GM18498 (cell line): ENCODE measurements around the gene AP3D1.
"Not testable (repeated sequence)": the region's sequence is repeated elsewhere in the genome, so short reads cannot be mapped to it uniquely, and the experiment has no call there.

Experiments used
- ATAC-seq: cut with Tn5 transposase; IDR thresholded peaks from one replicate; pipeline ENCODE4 v1.9.1; 2021; ENCODE audit warnings: mild to moderate bottlenecking, moderate library complexity; ENCODE audit not compliant: unreplicated experiment

The AP3D1 gene

GRCh38 chr19:2157452-2157851 lies 6.1 kb upstream of the AP3D1 start:
- ATAC-seq, result no peak

DNA sequence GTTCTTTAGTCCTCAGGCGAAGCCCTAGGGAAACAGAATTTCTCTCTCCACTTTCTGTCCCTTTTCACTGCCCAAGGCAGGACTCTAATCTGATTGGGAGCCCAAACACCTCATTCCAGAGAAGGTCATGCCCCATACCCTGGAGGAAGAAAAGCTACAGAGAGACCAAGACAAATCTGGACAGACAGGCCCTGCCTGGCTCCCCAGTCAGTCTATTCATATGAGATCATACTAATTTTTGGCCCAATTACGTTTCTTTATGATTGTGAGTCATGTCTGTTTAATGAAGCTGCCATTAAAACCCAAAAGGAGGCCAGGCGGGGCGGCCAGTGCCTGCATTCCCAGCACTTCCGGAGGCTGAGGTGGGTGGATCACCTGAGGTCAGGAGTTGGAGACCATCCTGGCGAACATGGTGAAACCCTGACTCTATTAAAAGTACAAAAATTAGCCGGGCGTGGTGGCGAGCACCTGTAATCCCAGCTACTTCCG lies 3.3 kb upstream of the AP3D1 start:
- no peak for ATAC-seq

DNA sequence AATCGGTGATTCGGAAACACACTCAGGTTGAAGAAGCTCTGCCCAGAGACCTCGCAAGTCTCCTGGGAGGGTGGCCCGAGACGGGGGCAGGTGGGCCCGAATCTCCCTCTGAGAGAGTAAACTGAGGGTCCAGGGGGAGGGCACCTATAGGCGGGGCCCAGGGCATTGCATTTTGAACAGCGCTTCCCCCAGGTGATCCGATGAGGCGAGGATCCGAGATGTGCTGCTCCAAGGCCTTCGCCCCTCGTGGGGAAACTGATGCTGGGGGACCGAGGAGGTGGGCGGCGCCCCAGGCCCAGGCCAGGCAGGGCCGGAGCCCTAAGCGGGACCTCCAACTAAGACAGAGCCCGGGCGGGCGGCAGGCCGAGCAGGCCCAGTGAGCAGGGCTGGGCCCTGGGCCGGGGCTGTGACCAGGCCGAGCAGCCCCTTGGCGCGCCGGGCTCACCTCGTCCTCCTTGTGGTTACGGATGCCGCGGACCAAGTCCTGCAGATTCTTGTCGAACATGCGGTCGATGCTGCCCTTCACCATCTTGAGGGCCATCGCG lies 500 bp downstream of the AP3D1 start:
- peak; percentile 9 for ATAC-seq

GRCh38 chr19:2149980-2150793 lies 1.2 kb downstream of the AP3D1 start:
- ATAC-seq, result no peak

DNA sequence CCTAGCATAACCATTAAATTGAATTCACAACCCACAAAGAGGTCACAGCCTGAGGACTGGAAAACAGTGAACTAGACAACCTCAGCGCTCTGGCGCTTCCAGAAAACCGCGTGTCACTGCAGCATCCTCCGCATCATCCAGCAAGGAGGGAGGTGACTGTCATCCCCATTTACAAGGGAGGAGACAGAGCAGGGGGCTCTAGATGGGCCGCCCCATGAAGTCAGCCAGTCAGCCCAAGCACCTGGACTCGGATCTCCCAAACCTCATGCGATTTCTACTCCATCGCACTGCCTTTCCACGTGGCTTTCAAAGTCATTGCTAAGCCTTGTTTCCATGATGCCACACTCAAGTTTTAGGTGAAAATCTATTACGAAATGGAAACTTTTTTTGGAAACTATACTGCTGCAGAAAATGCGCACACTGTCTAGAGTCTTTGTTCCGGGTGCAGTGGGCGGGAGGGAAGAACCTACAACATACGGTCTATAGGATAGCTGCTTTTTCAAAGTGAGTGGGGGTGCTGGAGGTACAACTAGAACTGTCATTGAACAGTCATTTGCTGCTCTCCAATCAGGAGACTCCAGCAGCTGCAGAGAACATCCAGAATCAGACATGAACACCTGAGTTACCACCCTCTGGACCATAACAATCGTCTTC lies 2.8 kb downstream of the AP3D1 start:
- no peak for ATAC-seq

DNA sequence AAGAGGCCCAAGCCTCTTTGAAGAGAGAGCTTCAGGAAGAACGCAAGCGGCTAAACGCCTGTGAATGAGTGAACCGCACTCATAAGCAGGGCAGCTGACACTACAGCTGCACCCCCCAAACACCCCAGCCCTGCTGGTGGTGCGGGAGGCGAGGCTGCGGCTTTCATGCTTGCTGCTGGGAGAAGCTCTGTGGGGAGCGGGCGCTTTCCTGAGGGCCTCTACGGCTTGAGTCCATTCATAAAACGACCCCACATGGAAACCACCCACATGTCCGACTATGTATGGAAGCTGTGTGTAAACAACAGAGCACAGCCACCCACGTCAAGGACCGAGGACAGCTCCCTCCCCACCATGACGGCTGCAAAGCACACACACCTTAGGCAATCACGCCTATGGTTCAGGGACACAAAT lies 5.5 kb downstream of the AP3D1 start:
- ATAC-seq, result no peak

- ATAC-seq, result no peak
Observed at GRCh38 chr19:2144190-2144589, 7.2 kb downstream of the AP3D1 start.

DNA sequence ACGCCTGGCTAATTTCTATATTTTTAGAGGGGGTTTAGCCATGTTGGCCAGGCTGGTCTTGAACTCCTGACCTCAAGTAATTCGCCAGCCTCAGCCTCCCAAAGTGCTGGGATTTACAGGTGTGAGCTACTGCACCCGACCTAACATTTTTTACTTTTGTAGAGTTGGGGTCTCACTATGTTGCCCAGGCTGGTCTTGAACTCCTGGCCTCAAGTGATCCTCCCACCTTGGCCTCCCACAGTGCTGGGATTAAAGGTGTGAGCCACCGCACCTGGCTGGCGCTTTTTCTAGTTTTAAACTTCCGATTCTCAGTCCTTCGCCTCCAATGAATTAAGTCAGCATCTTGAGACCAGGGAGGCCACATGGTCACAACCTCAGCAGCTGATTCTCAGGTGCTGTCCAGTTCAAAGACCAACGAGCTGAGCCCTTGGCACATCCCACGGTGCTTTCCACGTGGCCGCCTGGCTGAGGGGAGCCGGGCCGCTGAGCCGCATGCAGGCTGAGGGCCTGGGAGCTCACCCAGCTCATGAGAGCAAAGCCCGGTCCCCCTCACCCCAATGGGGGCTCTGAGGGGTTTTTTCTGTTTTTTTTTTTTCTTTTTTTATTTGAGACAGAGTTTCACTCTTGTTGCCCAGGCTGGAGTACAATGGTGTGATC lies 9.1 kb downstream of the AP3D1 start:
- no peak for ATAC-seq

- no peak for ATAC-seq
Observed at GRCh38 chr19:2140138-2140569, 11.2 kb downstream of the AP3D1 start.

DNA sequence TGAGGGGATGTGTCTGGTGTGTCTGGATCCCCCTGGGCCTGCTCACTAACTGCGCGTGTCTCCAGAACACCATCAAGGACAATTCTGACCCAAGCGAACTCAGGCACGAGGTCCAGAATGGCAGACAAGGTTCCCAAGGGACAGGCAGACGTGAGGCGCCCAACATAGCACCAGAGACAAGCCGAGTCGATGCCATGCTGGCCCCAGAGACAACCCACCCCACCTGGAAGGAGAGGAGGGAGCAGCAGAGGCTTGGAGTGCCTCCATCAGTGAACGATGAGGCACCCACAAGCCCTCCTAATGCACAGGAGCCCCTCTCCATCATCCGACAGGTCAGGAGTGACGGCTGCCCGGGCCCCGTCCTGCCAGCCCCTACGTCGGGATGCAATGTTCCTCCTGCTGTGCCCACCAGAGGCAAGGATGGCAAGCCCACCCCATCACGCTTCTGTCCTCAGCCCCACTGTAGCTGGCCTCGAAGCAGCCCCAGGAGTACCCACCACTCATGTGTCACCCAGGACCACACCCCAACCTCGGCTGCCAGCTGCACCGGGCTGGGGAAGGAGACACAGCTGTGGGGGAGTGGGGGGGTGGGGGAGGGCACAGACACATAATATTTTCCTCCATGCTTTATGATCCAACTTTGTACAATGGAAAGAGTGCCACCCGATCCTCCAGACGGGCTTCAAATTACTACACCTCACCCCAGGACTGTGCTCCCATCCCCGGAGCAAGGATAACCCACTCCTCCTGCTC lies 11.8 kb downstream of the AP3D1 start:
- ATAC-seq, result no peak

- no peak for ATAC-seq
Observed at GRCh38 chr19:2138061-2138728, 13.2 kb downstream of the AP3D1 start.

GRCh38 chr19:2136796-2137195 lies 14.6 kb downstream of the AP3D1 start:
- ATAC-seq, result no peak

DNA sequence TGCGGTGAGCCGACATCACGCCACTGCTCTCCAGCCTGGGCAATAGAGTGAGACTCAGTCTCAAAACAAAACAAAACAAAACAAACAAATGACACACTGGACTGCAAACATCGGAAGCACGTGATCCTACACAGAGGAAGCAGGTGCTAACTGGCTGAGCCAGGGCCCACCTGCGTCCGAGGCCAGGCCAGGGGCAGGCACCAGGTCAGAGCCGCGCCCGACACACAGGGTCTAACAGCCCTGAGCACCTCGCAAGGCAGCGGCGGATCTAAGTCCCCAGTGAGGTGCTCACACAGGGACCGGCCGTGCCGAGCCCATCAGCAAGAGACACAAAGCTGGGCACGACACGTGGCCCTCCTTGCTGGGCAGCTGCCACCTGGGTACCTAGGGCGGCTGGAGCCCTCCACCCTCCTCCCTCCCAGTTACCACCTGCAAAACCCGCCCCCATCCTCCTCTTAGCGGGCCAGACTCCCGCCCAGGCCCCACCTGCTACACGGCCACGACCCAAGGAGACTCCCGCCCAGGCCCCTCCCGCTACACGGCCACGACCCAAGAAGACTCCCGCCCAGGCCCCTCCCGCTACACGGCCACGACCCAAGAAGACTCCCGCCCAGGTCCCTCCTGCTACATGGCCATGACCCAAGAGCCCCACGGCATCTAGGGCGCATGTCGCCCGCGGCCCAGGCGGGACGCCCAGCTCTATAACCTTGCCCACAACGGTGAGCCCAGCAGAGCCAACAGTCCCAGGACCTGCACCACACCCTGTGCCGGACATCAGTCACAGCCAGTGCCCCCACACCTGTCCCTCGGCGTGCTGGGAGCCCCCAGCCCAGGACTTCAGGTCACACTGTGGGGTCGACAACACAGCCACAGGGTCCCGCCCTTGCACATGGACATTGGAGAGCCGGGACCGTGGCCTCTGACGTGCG lies 15.6 kb downstream of the AP3D1 start:
- ATAC-seq, result no peak

GRCh38 chr19:2132731-2133490 lies 18.5 kb downstream of the AP3D1 start:
- no peak for ATAC-seq

DNA sequence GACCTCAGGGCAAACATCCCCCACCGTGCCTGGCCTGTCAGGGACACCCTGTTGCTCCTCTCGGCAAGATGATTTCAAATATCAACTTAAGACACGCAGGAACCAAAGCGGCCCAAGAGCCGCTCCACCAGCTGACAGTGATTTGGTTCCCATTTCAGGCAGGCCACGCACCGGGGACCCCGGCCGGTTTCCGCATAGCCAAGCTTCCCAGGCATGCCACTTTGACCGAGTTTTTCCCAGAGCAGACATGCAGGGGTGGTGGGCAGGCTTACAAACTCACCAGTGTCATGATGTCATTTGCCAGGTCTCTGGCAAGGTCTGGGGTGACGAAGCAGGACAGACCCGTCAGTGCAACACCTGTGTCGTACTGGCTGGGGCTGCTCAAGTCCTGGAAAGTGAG lies 19.2 kb downstream of the AP3D1 start:
- ATAC-seq, result no peak

GRCh38 chr19:2131012-2131975 lies 20.1 kb downstream of the AP3D1 start:
- ATAC-seq, result not testable (repeated sequence)
